ENCODE results near the gene RIT1.
A peak's percentile ranks its signal among the peaks of the same experiment; 100 is the strongest.
"Not testable (repeated sequence)": the region's sequence is repeated elsewhere in the genome, so short reads cannot be mapped to it uniquely, and the experiment has no call there.

RIT1 gene

DNA sequence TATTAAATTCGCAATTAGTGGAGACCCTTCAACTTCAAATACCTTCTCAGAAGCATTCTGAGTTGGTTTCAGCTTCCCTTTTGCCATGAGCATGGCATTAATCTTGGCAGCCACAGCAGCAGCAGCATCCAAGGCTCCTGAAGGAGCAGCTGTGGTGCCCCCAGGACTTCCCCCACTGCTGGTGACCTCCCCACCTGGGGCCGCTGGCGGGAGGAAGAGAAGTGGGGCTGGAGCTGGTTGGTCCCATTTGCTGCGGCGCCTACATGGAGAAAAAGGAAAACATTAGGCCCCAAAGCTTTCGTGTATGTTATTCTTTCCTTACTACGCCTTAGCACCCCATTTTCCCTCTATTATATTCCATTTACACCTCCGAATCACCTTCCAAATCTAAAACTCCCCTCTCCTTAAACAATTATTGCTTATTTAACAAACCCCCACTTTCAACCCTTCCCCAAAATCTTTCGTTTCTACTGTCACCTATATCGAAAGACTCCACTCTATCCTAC, 22.5 kb upstream of the RIT1 start:
- no peak for DNase-seq (ENCODE audit: low spot score)

DNA sequence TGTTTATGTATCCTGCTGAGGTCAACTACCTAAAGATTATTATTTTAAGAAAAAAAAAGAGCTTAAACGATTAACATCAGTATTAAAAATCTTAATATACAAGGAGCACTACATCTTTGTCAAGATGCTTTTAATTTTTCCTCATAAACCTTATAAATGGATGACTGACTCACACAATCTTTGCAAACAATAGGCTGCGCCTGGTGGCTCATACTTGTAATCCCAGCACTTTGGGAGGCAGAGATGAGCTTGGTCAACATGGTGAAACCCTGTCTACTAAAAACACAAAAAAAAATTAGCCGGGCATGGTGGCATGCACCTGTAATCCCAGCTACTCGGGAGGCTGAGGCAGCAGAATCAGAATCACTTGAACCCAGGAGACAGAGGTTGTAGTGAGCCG, 21.3 kb upstream of the RIT1 start:
- DNase-seq (ENCODE audit: low spot score): no peak

- DNase-seq (ENCODE audit: low spot score): no peak
These were observed 20.9 kb upstream of the RIT1 start for GRCh38 chr1:155932081-155932480.

GRCh38 chr1:155931332-155932038, 20.3 kb upstream of the RIT1 start:
- DNase-seq (ENCODE audit: low spot score): no peak

DNA sequence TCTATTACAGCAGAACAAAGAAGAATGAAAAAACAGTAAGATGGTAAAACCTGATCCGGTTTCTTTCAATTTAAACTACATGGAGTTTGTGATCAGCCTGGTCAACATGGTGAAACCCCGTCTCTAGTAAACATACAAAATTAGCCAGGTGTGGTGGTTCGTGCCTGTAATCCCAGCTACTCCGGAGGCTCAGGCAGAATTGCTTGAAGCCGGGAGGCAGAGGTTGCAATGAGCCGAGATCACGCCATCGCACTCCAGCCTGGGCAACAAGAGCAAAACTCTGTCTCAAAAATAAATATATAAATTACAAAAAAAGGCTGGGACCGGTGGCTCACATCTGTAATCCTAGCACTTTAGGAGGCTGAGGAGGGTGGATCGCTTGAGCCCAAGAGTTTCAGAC, 19.6 kb upstream of the RIT1 start:
- DNase-seq (ENCODE audit: low spot score): not testable (repeated sequence)

- DNase-seq (ENCODE audit: low spot score): no peak
These were observed 17.9 kb upstream of the RIT1 start for GRCh38 chr1:155929057-155929456.

DNA sequence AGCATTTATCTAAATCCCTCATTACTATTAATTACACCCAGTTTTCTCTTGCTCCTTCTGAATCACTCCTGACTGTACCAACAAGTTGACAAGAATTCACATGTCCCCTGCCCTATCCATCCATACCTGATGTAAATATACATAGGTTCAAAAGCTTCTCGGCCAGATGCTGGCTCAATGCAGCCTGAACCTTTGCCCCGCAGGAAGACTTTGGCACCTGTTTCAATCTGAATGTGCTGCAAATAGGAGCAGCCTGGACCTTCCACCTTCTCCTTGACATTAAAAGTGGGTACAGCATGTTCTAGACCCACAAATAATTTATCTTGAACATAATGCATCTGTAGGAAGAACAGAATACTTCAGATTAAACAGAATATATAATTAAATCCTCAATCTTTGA, 14.4 kb upstream of the RIT1 start:
- DNase-seq (ENCODE audit: low spot score): no peak

- DNase-seq (ENCODE audit: low spot score): no peak
These were observed 9.6 kb upstream of the RIT1 start for GRCh38 chr1:155920717-155921116.

DNA sequence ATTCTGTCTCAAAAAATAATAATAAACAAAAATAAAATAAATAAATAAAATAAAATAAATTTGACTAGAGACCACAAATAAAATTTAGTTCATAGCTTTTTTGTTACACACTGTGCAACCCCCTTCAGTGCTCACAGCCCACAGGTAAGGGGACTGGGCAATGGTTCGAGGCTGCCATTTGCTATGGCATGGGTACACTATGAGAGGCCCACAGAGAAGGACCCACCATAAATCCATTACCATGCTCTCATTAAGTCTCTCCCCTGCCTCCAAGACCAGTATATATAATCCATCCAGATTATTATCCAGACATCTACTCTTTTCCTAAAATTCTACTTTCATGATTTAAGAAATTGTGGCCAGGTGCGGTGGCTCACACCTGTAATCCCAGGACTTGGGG, 8.7 kb upstream of the RIT1 start:
- no peak for DNase-seq (ENCODE audit: low spot score)

- DNase-seq (ENCODE audit: low spot score): no peak
These were observed 7.5 kb upstream of the RIT1 start for GRCh38 chr1:155918660-155919059.

DNA sequence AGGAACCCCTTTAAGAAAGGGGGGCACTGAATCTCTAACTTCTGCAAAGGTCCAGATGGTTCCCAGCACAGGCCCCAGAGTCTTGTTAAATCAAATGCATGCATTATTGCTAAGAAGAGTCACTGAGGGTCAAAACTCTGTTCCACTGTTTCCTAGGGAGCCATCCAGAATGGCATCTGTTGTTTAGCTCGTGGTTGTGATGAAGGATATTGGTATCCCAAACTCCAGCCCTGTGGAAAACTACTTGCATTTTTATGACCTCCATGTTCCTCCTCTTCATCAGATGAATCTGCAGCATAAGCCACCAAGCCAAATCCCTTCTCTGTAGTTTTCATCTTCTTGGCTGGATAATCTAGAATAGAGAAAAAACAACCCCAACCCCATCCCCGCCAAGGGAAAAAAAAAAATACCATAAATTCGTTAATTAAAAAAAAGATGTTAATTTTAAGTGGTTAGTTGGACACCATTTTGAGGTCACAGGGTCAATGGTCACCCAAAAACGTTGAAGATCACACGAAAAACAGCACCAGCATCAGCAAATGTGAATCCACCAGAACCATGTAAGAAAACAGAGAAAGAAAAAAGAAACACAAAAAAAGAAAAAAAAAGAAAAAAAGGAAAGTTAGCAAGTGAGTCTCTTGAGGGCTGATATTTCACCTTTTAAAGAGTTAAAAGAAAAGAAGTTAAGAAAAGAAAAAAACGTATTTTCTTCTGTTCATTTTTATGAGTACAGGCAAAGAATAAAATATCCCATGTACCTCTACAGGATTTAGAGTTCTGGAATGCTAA, 3.0 kb upstream of the RIT1 start:
- DNase-seq (ENCODE audit: low spot score): no peak

DNA sequence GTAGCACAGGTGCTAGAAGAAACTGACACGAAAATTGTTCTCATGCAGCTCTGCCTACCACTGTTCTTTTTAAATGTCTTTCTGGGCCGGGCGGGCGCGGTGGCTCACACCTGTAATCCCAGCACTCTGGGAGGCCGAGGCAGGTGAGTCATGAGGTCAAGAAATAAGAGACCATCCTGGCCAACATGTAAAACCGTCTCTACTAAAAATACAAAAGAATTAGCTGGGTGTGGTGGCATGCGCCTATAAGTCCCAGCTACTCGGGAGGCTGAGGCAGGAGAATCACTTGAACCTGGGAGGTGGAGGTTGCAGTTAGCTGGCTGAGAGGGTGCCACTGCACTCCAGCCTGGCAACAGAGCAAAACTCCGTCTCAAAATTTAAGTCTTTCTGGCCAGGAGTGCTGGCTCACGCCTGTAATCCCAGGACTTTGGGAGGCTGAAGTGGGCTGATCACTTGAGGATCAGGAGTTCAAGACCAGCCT, 947 bp upstream of the RIT1 start:
- no peak for DNase-seq (ENCODE audit: low spot score)

- DNase-seq (ENCODE audit: low spot score): peak; percentile 47
These were observed 478 bp downstream of the RIT1 start for GRCh38 chr1:155910621-155911121.

- no peak for DNase-seq (ENCODE audit: low spot score)
These were observed 1.3 kb downstream of the RIT1 start for GRCh38 chr1:155909894-155910293.

- no peak for DNase-seq (ENCODE audit: low spot score)
These were observed 6.9 kb downstream of the RIT1 start for GRCh38 chr1:155904261-155904660.

GRCh38 chr1:155900161-155900560, 11.0 kb downstream of the RIT1 start:
- DNase-seq (ENCODE audit: low spot score): no peak

DNA sequence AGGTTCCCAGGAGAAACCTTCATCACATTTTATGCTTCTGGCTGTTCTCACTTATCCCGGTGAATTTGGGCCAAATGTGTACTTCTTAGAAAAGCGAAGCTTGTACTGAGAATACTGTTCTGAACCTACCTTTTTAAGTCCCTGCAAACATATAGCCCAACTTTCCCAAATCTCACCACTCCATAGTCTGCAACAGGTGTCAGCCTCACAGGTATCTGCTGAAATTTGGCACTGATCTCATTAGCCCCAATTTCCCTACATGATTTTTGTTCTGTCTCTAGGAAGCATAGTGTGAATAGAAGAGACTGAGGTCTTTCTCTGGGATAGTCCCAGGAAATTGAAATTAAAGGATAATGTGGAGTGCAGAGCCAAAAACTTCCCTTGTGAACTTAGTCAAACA, 11.5 kb downstream of the RIT1 start:
- no peak for DNase-seq (ENCODE audit: low spot score)

- DNase-seq (ENCODE audit: low spot score): no peak
These were observed 12.3 kb downstream of the RIT1 start for GRCh38 chr1:155898888-155899287.

DNA sequence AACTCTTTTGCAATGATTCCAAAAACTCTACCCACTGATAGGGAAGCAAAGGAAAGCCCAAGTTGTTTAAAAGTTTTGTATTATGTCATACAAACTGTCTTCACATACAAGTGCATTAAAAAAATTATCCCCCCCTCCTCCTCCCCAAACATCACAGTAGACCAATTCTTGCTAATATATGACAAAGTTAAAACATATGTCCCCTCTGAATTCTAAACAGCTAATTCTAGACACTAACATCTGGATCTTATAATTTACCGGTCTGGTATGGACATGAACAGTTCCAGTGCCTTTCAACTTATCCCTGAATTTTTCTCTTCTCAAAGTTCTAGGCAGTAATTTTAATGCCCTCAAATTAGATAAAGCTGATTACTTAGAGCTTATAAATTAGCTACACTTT, 13.4 kb downstream of the RIT1 start:
- DNase-seq (ENCODE audit: low spot score): no peak

DNA sequence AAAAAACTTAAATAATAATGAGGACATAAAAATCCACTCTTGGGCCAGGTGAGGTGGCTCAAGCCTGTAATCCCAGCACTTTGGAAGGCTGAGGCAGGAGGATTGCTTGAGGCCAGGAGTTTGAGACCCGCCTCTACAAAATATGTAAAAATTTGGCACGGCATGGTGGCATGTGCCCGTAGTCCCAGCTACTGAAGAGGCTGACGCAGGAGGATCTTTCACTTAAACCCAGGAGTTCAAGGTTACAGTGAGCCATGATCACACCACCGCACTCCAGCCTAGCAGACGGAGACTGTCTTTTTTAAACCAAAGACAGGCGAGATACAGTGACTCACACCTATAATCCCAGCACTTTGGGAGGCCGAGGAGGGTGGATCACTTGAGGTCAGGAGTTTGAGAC, 14.7 kb downstream of the RIT1 start:
- not testable (repeated sequence) for DNase-seq (ENCODE audit: low spot score)

DNA sequence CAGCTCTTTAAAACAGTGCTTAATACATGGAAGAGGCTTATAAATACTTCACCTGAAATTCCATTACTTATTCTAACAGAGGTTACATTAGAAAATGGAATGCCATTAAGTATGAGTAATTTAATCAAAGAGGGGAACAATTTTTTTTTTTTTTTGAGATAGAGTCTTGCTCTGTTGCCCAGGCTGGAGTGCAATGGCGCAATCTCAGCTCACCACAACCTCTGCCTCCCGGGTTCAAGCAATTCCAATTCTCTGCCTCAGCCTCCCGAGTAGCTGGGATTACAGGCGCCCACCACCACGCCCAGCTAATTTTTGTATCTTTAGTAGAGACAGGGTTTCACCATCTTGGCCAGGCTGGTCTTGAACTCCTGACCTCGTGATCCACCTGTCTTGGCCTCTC, 15.5 kb downstream of the RIT1 start:
- not testable (repeated sequence) for DNase-seq (ENCODE audit: low spot score)

GRCh38 chr1:155893389-155894142, 17.6 kb downstream of the RIT1 start:
- no peak for DNase-seq (ENCODE audit: low spot score)
